HG03103 (cell line): ENCODE data around the gene USP17L28.
"Not testable (repeated sequence)": the region's sequence is repeated elsewhere in the genome, so short reads cannot be mapped to it uniquely, and the experiment has no call there.

ENCODE experiments used
- ATAC-seq: cut with Tn5 transposase; IDR thresholded peaks from one replicate; pipeline ENCODE4 v1.9.1; 2021; ENCODE audit warnings: low read depth; ENCODE audit not compliant: unreplicated experiment

Gene USP17L28

DNA sequence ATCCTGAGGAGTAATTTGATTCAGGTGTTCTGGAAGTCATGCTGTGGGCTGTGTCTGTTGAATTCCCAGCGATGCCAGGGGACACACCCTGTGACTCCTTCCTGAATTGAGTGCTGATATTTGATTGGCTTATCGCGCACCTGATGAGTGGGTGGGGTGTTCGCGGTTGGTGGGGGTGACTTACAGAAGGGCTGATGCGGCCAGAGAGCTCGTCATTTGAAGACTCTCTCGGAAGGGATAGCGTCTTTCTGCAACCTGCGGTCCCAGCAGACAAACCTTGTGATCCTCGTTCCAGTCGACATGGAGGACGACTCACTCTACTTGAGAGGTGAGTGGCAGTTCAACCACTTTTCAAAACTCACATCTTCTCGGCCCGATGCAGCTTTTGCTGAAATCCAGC lies at the start of gene USP17L28:
USP17L28 (plus strand) TSS at position 301 of the 400 bp plus-strand sequence; CDS start at position 301, 0 bp downstream.
- ATAC-seq = not testable (repeated sequence)

GRCh38 chr4:9324191-9324590 lies 24.5 kb upstream of the USP17L28 start:
- not testable (repeated sequence) for ATAC-seq

GRCh38 chr4:9324865-9325264 lies 23.8 kb upstream of the USP17L28 start, which contains the start of gene USP17L24:
TSS of gene USP17L24 (plus strand) at chr4:9325165. CDS start at chr4:9325165, 0 bp downstream.
- not testable (repeated sequence) for ATAC-seq

DNA sequence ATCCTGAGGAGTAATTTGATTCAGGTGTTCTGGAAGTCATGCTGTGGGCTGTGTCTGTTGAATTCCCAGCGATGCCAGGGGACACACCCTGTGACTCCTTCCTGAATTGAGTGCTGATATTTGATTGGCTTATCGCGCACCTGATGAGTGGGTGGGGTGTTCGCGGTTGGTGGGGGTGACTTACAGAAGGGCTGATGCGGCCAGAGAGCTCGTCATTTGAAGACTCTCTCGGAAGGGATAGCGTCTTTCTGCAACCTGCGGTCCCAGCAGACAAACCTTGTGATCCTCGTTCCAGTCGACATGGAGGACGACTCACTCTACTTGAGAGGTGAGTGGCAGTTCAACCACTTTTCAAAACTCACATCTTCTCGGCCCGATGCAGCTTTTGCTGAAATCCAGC lies 19.1 kb upstream of the USP17L28 start, which contains the start of gene USP17L25:
USP17L25 (plus strand) TSS at position 301 of the 400 bp plus-strand sequence; CDS start at position 301, 0 bp downstream.
- ATAC-seq = not testable (repeated sequence)

GRCh38 chr4:9334358-9334757 lies 14.3 kb upstream of the USP17L28 start, which contains the start of gene USP17L26:
TSS of gene USP17L26 (plus strand) at chr4:9334658. CDS start at chr4:9334658, 0 bp downstream.
- ATAC-seq = not testable (repeated sequence)

DNA sequence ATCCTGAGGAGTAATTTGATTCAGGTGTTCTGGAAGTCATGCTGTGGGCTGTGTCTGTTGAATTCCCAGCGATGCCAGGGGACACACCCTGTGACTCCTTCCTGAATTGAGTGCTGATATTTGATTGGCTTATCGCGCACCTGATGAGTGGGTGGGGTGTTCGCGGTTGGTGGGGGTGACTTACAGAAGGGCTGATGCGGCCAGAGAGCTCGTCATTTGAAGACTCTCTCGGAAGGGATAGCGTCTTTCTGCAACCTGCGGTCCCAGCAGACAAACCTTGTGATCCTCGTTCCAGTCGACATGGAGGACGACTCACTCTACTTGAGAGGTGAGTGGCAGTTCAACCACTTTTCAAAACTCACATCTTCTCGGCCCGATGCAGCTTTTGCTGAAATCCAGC lies 9.6 kb upstream of the USP17L28 start, which contains the start of gene USP17L5:
USP17L5 (plus strand) TSS at position 301 of the 400 bp plus-strand sequence; CDS start at position 301, 0 bp downstream.
- not testable (repeated sequence) for ATAC-seq

- not testable (repeated sequence) for ATAC-seq
These were observed 4.8 kb upstream of the USP17L28 start, which contains the start of gene USP17L27 for GRCh38 chr4:9343848-9344247. TSS of gene USP17L27 (plus strand) at chr4:9344148. CDS start at chr4:9344148, 0 bp downstream.

GRCh38 chr4:9350866-9351265 lies 2.2 kb downstream of the USP17L28 start:
- ATAC-seq = not testable (repeated sequence)

DNA sequence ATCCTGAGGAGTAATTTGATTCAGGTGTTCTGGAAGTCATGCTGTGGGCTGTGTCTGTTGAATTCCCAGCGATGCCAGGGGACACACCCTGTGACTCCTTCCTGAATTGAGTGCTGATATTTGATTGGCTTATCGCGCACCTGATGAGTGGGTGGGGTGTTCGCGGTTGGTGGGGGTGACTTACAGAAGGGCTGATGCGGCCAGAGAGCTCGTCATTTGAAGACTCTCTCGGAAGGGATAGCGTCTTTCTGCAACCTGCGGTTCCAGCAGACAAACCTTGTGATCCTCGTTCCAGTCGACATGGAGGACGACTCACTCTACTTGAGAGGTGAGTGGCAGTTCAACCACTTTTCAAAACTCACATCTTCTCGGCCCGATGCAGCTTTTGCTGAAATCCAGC lies 4.6 kb downstream of the USP17L28 start, which contains the start of gene USP17L29:
USP17L29 (plus strand) TSS at position 301 of the 400 bp plus-strand sequence; CDS start at position 301, 0 bp downstream.
- not testable (repeated sequence) for ATAC-seq

DNA sequence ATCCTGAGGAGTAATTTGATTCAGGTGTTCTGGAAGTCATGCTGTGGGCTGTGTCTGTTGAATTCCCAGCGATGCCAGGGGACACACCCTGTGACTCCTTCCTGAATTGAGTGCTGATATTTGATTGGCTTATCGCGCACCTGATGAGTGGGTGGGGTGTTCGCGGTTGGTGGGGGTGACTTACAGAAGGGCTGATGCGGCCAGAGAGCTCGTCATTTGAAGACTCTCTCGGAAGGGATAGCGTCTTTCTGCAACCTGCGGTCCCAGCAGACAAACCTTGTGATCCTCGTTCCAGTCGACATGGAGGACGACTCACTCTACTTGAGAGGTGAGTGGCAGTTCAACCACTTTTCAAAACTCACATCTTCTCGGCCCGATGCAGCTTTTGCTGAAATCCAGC lies 14.1 kb downstream of the USP17L28 start, which contains the start of gene USP17L30:
USP17L30 (plus strand) TSS at position 301 of the 400 bp plus-strand sequence; CDS start at position 301, 0 bp downstream.
- ATAC-seq = not testable (repeated sequence)

DNA sequence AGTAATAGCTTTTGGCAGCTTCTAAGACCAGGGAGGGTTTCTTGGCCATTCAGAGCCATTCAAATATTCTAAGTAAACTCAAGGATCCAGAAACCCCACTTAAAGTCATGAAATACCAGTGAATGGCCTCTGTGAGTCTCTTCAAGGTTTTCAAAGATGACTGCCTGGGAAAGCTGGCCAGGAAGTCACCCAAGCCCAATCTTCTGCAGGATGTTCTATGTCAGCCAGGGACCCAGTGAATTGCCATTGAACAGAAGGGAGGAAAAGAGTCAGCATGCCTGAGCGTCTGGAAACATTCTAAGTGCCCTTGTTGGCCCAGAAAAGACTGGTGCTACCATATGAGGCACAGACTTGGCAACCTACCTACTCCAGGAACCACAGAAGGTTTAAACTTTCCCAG lies 31.2 kb downstream of the USP17L28 start:
- not testable (repeated sequence) for ATAC-seq

GRCh38 chr4:9381012-9381534 lies 32.4 kb downstream of the USP17L28 start:
- ATAC-seq = not testable (repeated sequence)

GRCh38 chr4:9384126-9384525 lies 35.4 kb downstream of the USP17L28 start:
- ATAC-seq = no peak

GRCh38 chr4:9389001-9389400 lies 40.3 kb downstream of the USP17L28 start:
- ATAC-seq = not testable (repeated sequence)
